ENCODE results near the gene FANCI. TPM values are rescaled to one million over a fixed set of nuclear protein-coding genes. Genes with fewer than 3 reads are reported as not detected.

Gene FANCI
- total RNA-seq, 2 donors from 2014 or later = 1.0 to 7.3 TPM

GRCh38 chr15:89326316-89326715, 82.5 kb downstream of the FANCI start:
- TF ChIP-seq POLR2A (IDR thresholded peaks at IDR 0.05) (no peak), CTCF (IDR thresholded peaks at IDR 0.05) (no peak)
- ATAC-seq (no peak), DNase-seq (peak in 1 of 4 donors; percentile 8)
- intact Hi-C loops (cut with DNase I) = no loop called here
- H3K27me3 ChIP-seq = no peaks in the 10 kb centered on the region
- H3K4me1 ChIP-seq = peaks cover 20% of the 10 kb centered on the region
- no peak overlapping the region for H3K4me3 ChIP-seq
- H3K36me3 ChIP-seq (replicated peaks in 1 of 2; ENCODE audit: insufficient read depth in 1 of 2, low read depth in 2 of 2) = peaks cover 39 to 62% of the 10 kb centered on the region in 2 donors
- no peaks in the 10 kb centered on the region for H3K9me3 ChIP-seq
- no peak overlapping the region for H3K27ac ChIP-seq
- 72 to 88% methylated on average over 3 to 6 of the region's 6 CpGs for WGBS, 2 donors

GRCh38 chr15:89327113-89327512, 83.3 kb downstream of the FANCI start:
- Histone ChIP-seq H3K9me3 (no peaks in the 10 kb centered on the region), H3K4me1 (peaks cover 28% of the 10 kb centered on the region), H3K27ac (no peak overlapping the region), H3K36me3 (replicated peaks in 1 of 2; ENCODE audit: insufficient read depth in 1 of 2, low read depth in 2 of 2) (peaks cover 39 to 56% of the 10 kb centered on the region in 2 donors), H3K27me3 (no peaks in the 10 kb centered on the region), H3K4me3 (no peak overlapping the region)
- 90 to 100% methylated on average over 4 to 6 of the region's 6 CpGs for WGBS, 2 donors
- no peak for ATAC-seq
- intact Hi-C loops (cut with DNase I) = no loop called here
- no peak for TF ChIP-seq CTCF (IDR thresholded peaks at IDR 0.05)
- no peak for TF ChIP-seq POLR2A (IDR thresholded peaks at IDR 0.05)
- no peak for DNase-seq

- peaks cover 42% of the 10 kb centered on the region for H3K4me1 ChIP-seq
These were observed 84.8 kb downstream of the FANCI start for GRCh38 chr15:89328398-89329254.

GRCh38 chr15:89329329-89330084, 85.7 kb downstream of the FANCI start:
- DNase-seq = peak in 1 of 4 donors; percentile 12
- peaks cover 46% of the 10 kb centered on the region for H3K4me1 ChIP-seq

More at GRCh38 chr15:89328398-89329254, 84.8 kb downstream of the FANCI start:
- no peaks in the 10 kb centered on the region for H3K27me3 ChIP-seq
- TF ChIP-seq CTCF (IDR thresholded peaks at IDR 0.05) = no peak
- no peak for TF ChIP-seq POLR2A (IDR thresholded peaks at IDR 0.05)
- 87% methylated on average over 6 to 12 of the region's 13 CpGs for WGBS, 2 donors
- no peak for DNase-seq
- peaks cover 30 to 47% of the 10 kb centered on the region in 2 donors for H3K36me3 ChIP-seq (replicated peaks in 1 of 2; ENCODE audit: insufficient read depth in 1 of 2, low read depth in 2 of 2)
- intact Hi-C loops (cut with DNase I) = no loop called here
- no peak overlapping the region for H3K4me3 ChIP-seq
- ATAC-seq = no peak
- no peaks in the 10 kb centered on the region for H3K9me3 ChIP-seq
- H3K27ac ChIP-seq = no peak overlapping the region

More at GRCh38 chr15:89329329-89330084, 85.7 kb downstream of the FANCI start:
- Histone ChIP-seq H3K27ac (no peak overlapping the region), H3K27me3 (no peaks in the 10 kb centered on the region), H3K9me3 (no peaks in the 10 kb centered on the region), H3K36me3 (replicated peaks in 1 of 2; ENCODE audit: insufficient read depth in 1 of 2, low read depth in 2 of 2) (peaks cover 25 to 39% of the 10 kb centered on the region in 2 donors), H3K4me3 (no peak overlapping the region)
- TF ChIP-seq POLR2A (IDR thresholded peaks at IDR 0.05) (no peak), CTCF (IDR thresholded peaks at IDR 0.05) (no peak)
- WGBS, 2 donors = 55 to 70% methylated on average over 8 of the region's 8 CpGs
- no peak for ATAC-seq
- intact Hi-C loops (cut with DNase I) = no loop called here

Data from body of pancreas (tissue), 4 donors.